Renal cortex interstitium (tissue), 15 donors: ENCODE results near the gene NEUROD4. TPM values are rescaled to one million over a fixed set of nuclear protein-coding genes. Genes with fewer than 3 reads are reported as not detected.
"Not testable (repeated sequence)": the region's sequence is repeated elsewhere in the genome, so short reads cannot be mapped to it uniquely, and the experiment has no call there.

Experiments used
- DNase-seq, 11 donors: peaks; one replicate each; pipeline ENCODE4 v3.0.0-alpha.2; 2013; ENCODE audit warnings: low read depth in 9 of 11, low spot score in 4 of 11; ENCODE audit errors: extremely low read depth in 1 of 11
- long read RNA-seq, 16 experiments: transcript quantifications; one replicate each; lab custom pipeline, GENCODE V29; 2026
- polyA plus RNA-seq, 3 donors: library from polyadenylated mRNA; unstranded; fragments of 120-200 nt; gene quantifications; one replicate each; pipeline ENCODE4 v1.2.1, GENCODE V29; 2013; ENCODE audit not compliant: insufficient read length in 3 of 3

Gene NEUROD4, protein sequence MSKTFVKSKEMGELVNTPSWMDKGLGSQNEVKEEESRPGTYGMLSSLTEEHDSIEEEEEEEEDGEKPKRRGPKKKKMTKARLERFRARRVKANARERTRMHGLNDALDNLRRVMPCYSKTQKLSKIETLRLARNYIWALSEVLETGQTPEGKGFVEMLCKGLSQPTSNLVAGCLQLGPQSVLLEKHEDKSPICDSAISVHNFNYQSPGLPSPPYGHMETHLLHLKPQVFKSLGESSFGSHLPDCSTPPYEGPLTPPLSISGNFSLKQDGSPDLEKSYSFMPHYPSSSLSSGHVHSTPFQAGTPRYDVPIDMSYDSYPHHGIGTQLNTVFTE
- not detected for polyA plus RNA-seq
- long read RNA-seq, donor 1 = 0 reads
- long read RNA-seq, donor 2 = 0 reads
- long read RNA-seq, donor 3 = 0 reads
- long read RNA-seq, donor 4 = 0 reads
- long read RNA-seq, donor 5 = 0 reads
- long read RNA-seq, donor 6 = 0 reads
- long read RNA-seq, donor 7 = 0 reads
- long read RNA-seq, donor 8 = 0 reads
- long read RNA-seq, donor 9 = 0 reads
- long read RNA-seq, donor 10 = 0 reads
- long read RNA-seq, donor 11 = 0 reads
- long read RNA-seq, donor 12 = 0 reads
- long read RNA-seq, donor 13 = 0 reads
- long read RNA-seq, donor 14 = 0 reads
- long read RNA-seq, donor 15 = 0 reads
- long read RNA-seq, donor 16 = 0 reads

DNA sequence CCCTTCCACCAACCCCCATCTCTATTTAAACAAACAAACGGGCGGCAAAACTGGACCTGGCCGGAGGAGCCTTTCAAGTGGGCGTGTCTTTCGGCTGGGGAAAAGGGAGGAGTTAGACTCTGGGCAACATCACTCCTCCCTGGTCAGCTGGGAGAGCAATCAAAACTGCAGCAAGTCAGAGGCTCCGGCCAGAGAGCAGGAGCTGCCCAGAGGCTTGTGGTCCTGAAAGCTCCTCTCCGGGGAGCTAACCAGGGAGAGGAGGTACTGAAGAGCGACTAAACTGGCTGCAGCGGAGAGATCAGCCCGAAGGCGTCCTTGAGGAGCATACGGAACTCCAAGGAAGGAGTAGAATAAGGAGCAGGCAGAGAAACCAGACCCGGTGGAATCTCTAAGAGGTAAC lies at the start of gene NEUROD4:
Gene NEUROD4, plus strand, starts transcription at position 191 of the 400 bp plus-strand sequence. CDS start 6,466 bp downstream, outside the sequence.
- DNase-seq = peak; percentile 41 to 84 (median 70)

DNA sequence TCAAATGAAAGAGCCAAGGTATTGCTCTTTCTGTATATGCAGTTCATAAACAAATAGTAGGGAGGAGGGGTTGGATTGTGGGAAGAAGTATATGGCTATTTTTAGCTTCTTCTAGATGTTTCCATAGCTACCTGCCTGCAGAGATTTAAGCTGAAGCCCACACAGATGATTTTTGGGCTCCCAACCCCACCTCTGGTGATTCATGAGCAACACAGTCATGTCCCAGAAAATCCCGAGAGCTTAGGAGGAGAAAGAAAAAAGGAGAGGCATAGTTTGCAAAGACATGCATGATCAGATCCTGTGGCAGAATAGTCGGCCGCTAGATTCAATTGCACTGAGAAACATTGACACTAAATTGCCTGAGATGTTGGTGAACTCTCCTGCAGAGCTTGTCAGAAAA lies 49.0 kb upstream of the NEUROD4 start:
- DNase-seq = no peak

DNA sequence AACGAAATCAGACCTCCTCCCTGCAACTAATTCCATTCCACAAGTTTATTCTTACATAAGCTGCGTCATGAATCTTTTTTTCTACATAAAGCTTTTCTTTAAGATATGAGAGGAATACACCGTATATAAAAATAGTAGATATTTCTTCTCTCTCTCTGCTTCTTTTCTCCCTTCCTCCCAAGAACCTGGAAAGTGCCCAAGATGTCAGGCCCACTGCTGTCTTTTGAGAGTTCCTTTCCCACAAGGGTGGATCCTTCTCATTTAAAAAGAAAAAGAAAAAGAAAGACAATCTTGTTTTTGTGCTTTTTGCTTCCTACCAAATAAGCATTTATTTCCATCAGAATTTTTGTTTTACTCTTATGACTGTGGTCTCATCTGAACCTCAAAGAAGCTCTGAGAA lies 46.2 kb upstream of the NEUROD4 start:
- no peak for DNase-seq

DNA sequence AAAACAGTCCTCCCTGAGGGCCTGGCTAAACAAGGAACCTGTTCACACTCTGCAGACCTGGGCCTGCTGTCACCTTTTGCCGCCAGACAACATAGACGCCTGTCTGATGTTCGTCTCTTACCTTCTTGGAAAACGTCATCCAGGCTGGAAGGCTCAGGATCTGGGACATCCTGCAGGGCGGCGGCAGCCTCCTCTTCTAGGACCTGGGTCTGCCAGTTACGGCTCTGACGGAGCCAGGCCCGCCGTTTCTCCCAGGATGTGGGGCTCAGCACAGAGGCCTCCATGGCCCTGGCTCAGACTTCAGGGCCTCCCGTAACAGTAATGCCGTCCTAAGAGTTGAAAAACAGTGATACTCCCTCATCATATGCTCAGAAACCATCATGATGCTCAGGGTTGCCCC lies 45.5 kb upstream of the NEUROD4 start:
- no peak for DNase-seq

DNA sequence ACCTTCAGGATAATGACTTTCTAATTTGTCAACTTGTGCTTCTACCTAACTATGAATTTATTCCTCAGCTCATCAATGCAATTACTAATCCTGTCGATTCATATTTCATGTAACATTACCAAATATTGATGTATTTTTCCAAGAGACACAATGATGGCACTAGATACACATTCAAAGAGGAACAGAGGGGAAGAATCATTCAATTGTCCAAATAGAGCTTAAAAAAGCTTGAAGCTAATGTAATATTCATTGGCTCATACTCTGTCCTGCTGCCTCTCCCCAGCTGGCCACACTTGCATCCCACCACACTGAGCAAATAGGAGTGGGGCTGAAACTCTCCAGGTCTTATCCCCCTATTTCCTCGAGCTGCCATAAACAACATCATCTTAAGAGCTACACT lies 44.5 kb upstream of the NEUROD4 start:
- no peak for DNase-seq

DNA sequence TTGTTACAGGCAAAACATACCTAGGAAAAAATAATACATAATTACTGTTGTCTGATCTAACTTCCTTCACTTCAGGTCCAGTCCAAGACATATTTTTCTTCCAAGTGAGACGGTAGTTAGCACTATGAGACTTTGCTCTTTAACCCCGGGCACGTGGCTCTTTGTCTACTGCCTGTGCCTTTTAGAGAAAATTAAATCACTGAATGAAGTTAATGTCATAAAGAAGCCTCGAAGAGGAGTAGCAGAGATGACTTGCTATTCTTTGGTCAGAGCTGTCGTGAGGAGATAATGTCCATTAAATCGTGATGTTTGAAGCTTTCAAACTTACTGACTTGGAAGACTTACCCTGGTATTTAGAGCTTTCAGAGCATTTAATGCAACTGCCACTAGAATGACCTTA lies 43.9 kb upstream of the NEUROD4 start:
- DNase-seq = no peak

DNA sequence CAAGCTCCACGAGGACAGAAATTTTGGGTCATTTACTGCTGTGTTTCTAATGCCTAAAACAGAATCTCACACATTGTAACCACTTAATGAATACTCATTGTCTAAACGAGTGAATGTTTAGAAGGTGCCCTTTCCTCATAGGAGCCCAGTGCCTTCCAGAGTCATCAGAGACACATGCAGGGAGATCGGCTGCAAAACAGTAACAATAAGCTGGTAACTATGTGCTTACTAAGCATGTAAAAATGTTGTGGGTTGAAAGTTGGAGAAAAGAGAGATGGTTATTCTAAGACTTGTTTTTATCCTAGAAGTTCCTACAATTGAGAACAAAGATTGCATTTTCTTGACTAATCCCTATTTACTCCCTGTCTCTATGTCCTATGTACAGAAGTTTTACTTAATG lies 42.6 kb upstream of the NEUROD4 start:
- no peak for DNase-seq

DNA sequence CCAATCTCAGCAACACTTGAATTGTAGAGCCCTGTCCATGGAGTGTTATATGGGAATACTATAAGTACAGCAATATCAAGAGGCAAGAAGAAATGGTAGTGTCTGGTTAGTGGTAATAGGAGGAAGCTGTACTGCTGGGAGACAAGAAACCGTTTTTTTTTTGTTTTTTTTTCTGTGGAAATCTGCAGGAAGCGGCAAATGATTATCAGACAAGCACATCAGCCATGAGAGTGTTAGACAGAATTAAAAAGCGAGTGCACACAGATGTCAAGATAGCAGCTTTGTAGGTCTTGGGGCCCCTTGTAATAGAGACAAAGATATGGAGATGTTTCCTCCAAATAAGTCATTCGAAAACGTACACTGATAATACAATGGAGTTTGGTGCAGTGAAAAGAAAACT lies 41.9 kb upstream of the NEUROD4 start:
- DNase-seq = no peak

DNA sequence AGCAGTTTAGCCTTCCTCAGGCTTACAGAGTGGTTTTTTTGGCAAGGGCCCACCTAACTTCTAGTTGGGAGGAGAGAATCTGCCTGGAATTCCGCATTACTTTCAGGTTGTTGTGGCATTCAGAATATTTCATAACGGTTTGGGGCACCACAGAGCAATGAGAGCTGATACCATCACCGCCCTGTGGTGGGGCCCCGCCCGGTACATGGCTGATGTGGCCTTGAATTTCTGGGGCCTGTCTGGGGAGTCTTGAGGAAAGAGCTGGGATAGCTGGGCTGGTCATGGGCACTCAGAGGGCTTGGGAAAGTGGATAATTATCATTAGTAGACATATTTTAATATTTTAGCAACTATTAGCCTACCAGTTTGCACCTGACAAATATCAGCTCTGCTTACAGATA lies 39.4 kb upstream of the NEUROD4 start:
- DNase-seq = no peak

DNA sequence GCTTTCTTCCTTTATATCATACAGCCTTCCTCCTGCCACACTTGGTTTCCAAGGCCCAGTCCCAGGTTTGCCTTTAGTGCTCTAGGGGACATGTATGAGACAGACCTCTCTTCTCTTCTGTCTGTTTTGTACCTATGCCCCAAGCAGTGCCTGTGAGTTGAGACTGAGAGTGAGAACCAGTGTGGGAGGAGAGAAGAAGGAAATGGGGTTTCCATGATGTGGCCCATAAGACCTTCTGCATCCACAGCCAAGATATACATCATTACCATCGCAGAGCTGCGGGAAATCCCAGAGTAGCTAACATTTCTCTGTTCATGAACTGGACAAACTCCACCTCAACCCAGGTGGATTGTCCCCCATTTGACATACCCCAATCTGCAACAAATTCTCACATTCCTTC lies 38.0 kb upstream of the NEUROD4 start:
- DNase-seq = no peak

DNA sequence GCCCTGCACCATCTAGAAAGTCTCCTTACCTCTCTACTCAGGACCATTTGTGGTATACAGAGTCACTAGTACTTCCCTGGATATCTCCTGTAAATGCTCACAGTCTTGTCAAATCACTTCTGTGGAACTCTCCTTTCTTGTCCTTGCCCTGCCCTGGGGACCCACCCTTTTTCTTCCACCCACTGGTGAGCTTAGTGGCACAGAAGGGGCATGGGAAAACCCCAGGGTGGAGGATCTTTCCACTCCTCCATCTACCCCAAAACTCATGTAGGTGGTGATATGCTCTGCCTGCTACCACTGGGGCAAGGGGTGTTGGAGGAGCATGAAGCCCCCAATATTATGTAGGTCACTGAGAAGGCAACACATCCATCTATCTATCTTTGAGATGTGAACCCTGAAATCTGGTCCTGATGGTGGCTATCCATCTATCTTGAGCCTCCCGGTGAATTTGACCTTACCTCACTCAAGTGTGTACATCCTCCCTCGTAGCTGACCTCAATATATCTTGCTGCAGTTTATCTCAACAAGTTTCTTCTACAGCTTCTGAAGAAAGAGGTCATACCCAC lies 36.2 kb upstream of the NEUROD4 start:
- no peak for DNase-seq

DNA sequence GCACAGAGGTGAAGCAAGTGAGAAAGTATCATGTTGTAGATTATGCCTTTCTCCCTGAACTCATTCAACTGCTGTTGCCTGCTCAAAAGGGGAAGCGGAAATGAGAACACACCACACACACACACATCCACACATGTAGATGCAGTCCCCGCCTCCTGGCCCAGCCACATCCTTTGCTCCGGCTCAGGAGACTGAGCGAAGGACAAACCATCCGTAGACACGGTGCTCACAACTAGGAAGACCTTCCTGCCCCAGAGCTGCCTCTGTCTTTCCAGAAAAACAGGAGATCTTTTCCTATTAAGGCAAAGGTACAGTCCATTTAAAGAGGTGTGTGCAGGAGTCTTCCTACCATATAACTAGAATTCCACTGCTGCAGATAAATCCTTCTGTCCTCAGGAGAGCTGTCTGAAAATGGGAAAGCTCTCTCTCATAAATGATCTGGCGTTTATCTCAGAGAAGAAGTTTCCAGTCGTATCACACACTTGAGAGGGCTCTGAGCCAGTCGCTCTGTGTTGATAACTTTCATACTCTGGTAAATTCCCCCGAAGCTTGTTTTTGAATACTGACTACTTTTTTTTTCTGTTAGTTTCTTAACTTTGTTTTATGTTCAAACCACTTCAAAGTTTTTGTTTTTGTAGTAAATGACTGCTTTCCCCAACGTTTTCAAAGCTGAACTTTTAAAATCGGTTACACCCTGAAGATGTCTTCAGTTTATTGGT lies 35.0 kb upstream of the NEUROD4 start, which contains the start of gene TESPA1:
Gene TESPA1, minus strand, starts transcription at position 105 of the 719 bp plus-strand sequence. CDS start 10,200 bp downstream, outside the sequence.
- DNase-seq = no peak

DNA sequence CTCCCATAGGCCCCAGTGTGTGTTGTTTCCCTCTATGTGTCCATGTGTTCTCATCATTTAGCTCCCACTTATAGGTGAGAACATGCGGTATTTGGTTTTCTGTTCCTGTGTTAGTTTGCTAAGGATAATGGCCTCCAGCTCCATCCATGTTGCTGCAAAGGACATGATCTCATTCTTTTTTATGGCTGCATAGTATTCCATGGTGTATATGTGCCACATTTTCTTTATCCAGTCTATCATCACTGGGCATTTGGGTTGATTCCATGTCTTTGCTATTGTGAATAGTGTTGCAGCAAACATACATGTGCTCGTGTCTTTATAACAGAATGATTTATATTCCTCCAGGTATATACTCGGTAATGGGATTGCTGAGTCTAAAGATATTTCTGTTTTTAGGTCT lies 33.0 kb upstream of the NEUROD4 start:
- not testable (repeated sequence) for DNase-seq

DNA sequence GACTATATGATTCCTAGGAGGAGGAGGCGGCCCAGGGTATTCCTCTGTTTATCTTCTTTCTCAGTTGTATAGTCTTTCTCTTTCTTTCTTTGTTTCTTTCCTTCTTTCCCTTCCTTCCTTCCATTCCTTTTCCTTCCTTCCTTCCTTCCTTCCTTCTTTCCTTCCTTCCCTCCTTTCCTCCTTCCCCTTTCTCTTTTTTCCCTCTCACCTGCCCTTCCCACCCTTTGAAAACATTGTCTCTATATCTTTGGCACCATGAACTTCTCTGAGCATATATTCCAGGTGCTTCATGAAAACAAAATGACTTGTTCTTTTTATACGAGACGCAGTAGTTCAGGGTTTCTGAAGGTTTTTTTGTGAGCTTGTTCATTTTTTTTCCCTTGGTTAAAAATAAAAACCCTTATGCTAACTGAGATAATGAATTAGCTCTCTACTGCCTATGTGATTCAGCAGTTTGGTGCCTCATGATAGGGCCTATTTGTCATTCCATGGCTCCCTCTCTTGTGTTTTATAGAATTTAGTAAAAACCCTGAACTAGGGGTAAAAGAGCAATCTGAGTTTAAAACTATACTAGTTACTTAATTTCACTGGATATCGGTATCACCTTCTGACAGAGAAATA lies 32.1 kb upstream of the NEUROD4 start:
- no peak for DNase-seq

DNA sequence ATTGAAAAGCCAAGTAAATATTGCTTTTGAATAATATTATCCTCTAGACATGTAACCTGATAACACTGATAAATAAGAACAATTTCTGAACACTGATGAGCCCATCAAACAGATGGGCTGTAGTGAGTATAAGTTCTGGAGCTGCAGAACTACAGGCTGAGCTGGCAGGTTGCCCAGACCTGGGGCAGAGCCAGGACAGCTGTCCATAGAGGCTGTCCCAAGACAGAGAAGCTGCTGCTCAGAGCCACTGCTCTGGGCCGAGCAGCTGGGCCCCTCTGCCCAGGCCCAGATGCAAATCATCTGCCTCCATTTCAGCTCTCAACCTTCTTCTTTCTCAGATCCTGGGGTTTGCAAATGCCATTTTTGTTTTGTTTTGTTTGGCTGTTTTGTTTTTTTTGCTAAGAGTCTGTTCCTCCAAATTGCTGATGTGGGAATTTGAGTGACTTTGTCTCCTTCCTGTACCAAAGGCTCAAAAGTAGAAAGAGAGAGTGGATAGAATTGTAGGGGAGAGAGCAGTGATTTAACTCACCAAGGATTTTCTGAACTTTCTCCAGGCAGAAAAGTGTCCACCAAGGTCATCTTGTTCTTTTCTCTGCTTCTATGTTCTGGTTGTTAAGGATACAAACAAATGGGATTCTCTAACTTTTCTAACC lies 31.2 kb upstream of the NEUROD4 start:
- peak in 3 of 11 donors; percentile 6 to 10 (median 9) for DNase-seq

DNA sequence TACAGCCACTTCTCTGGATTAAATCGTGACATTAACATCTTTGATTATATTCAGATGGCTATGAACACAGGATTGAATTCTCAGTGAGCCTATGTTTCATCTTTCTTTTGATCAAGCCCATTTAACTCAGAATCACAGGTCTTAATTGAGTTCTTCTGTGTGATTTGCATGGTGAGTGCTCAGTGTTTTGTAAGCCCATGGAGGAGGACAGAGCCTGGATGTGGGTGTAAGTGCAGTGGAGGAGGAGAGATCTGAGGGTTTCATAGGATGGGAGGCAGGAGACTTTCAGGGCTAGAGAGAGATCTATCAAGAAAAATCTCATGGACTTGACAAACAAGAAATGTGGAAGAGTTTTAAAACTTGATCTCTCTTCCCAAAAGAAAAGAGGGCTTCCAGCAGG lies 29.9 kb upstream of the NEUROD4 start:
- no peak for DNase-seq

DNA sequence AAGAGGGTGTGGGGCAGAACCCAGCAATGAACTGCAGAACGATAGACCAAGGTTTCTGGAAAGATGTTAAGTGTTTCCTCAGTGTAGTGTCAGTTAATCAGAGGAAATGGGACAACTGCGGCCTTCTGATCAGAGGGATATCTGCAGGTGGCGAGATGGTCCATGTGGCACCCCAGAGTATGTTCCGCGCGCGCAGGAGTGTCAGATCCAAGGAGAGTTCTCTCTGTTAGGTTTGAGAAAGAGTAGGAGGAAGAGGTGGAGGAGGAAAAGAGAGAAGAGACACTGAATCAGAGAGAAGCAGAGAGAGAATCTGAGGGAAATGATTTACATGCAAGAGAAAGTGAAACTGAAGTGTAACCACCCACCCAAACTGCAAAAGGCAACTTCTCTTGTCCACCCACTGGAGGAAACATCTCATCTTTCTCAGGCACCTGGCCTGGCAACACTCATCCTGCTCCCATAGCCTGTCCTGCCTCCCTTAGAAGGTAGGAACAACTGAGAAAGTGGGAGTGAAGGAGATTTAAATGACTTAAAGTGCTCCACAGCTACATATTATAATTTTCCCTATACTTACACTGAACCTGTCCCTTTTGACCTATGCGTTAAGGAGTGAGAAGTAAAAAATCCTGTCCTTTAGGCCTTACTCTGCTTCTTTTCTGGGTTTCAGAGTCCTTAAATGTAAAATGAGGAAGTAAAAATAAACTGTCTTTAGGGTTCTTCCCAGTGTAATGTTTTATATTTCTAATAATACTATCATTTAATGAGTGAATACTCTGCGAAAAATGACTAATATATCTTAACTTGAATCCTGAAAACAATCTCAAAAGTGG lies 28.4 kb upstream of the NEUROD4 start:
- no peak for DNase-seq

DNA sequence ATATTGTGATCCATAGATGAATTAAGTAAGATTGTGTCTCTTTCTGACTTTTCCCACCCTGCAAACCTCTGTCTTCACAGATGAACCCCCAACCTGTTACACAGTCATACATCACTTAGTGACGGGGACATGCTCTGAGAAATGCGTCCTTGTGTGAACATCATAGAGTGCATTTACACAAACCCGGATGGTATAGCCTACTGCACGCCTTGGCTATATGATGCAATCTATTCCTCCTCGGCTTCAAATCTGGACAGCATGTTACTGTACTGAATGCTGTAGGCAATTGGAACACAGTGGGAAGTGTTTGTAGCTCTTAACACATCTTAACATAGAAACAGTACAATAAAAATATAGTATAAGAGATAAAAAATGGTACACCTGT lies 27.8 kb upstream of the NEUROD4 start:
- DNase-seq = no peak
